Heart right ventricle (tissue), 16 donors: Measurements from ENCODE around the gene CAPN2. TPM values are rescaled to one million over a fixed set of nuclear protein-coding genes. Genes with fewer than 3 reads are reported as not detected.

Experiments
- ATAC-seq, 8 donors: fragments of 200-7000 bp; cut with Tn5 transposase; one replicate each; pipeline ENCODE4 v1.9.1; 2020; ENCODE audit warnings: mild to moderate bottlenecking in 8 of 8, moderate library complexity in 8 of 8, moderate number of reproducible peaks in 1 of 8
- DNase-seq, 2 donors: peaks; one replicate each; pipeline ENCODE4 v3.0.0-alpha.2; 2020
- H3K27ac ChIP-seq, 10 donors: fragments of 200-600 bp; sonication (generic) in 2 of 10; one replicate each; pipeline versions ENCODE4 v1.5.0 to v1.8.0; 2020 to 2022; ENCODE audit warnings: mild to moderate bottlenecking in 3 of 10
- H3K27me3 ChIP-seq, 7 donors: fragments of 200-600 bp; one replicate each; pipeline ENCODE4 v1.8.0; 2021 to 2022; ENCODE audit warnings: mild to moderate bottlenecking in 2 of 7
- H3K36me3 ChIP-seq, 9 donors: fragments of 200-600 bp; sonication (generic) in 1 of 9; one replicate each; pipeline versions ENCODE4 v1.5.0 to v1.8.0; 2020 to 2022; ENCODE audit warnings: mild to moderate bottlenecking in 2 of 9
- H3K4me1 ChIP-seq, 9 donors: fragments of 200-600 bp; sonication (generic) in 1 of 9; one replicate each; pipeline versions ENCODE4 v1.5.0 to v1.8.0; 2020 to 2022; ENCODE audit warnings: mild to moderate bottlenecking in 4 of 9
- H3K4me3 ChIP-seq, 10 donors: fragments of 200-600 bp; sonication (generic) in 2 of 10; one replicate each; pipeline versions ENCODE4 v1.5.0 to v1.8.0; 2020 to 2022; ENCODE audit warnings: mild to moderate bottlenecking in 7 of 10, moderate library complexity in 2 of 10
- H3K9me3 ChIP-seq, 11 donors: fragments of 200-600 bp in 10 of 11; sonication (generic) in 2 of 11; one replicate each; pipeline versions ENCODE4 v1.5.0 to v1.8.0; 2013 to 2022; ENCODE audit warnings: mild to moderate bottlenecking in 2 of 11, control low read depth in 1 of 11, moderate library complexity in 1 of 11
- CTCF ChIP-seq, 9 donors: fragments of 200-600 bp; sonication (generic) in 2 of 9; IDR thresholded peaks; one replicate each; pipeline versions ENCODE4 v1.5.0 to v1.8.0; 2021 to 2022; ENCODE audit warnings: antibody characterized with exemption in 9 of 9, mild to moderate bottlenecking in 5 of 9, moderate library complexity in 1 of 9
- WGBS, 2 donors: extraction: QIAGEN DNeasy Blood & Tissue Kit; methylation state at CpG; one replicate each; pipeline ENCODE4 v1.1.7; 2013; ENCODE audit warnings: inconsistent platforms in 1 of 2; 5-methylcytosine and 5-hydroxymethylcytosine counted together
- intact Hi-C, 10 donors: fragments of 100-400 bp; cut with DNase I; formaldehyde crosslinking; loops; one replicate each; pipeline versions ENCODE4 v1.11.1 to v1.14.2; 2022
- long read RNA-seq, 3 donors: library from polyadenylated mRNA; unstranded; transcript quantifications; one replicate each; pipeline ENCODE4 v2.0.0, GENCODE V29; 2020 to 2021
- polyA plus RNA-seq, 2 donors: library from polyadenylated mRNA; stranded (reverse); fragments of 200-250 nt; gene quantifications; one replicate each; pipeline ENCODE4 v1.2.3, GENCODE V29; 2013
- total RNA-seq, 10 donors: library from RNA; stranded (reverse); fragmentation: NEBNext Ultra II Directional in 3 of 10; extraction: Animal tissue kit (Norgen Biotek cat#: 25700) in 3 of 10; gene quantifications; one replicate each; pipeline versions ENCODE4 v1.2.1 to v1.2.4, GENCODE V29; 2021 to 2023
- donor health status: Arrhythmogenic right ventricular cardiomyopathy.
- donor health status: ischemic (EF 13 %, LVEDD 7.1; RV severe dilation, severe dysfunction).
- donor health status: healthy with polysubstance abuse.
- donor health status: DM: no; HTN: yes; CAD: no.
- donor health status: DM: no; HTN: no; CAD: no.
- donor health status: ischemic (EF 25% LVEDD 6.9; RV normal size, moderate dysfunction).
- donor health status: ischemic (EF 25% LVEDD 5.7; RV mildly dilated, moderate dysfunction).
- donor health status: healthy.
- donor health status: DM: yes; HTN: yes; CAD: no.
- donor health status: Ischemic cardiomyopathy.
- donor health status: ischemic (EF 35%, LVEDD 5.7; RV mildly dilated, moderate dysfunction).
- donor health status: nonischemic (EF 11% LVEDD 7.7; RV severe dilation, severe dysfunction).
- donor health status: DM: yes; HTN: yes; CAD: no.
- donor health status: PGD.
- donor health status: ischemic (EF 29% LVEDD 5.4; RV normal size, mild dysfunction).
- donor health status: nonischemic (EF 23%, LVEDD 6.1; RV moderate dilation, normal function).

CAPN2 gene
- total RNA-seq (100 to 1,000 TPM in 1 of 10 donors, 10 to 100 TPM in 9; 65.6 to 104 (median 77.6) TPM), polyA plus RNA-seq (100 to 1,000 TPM in 1 of 2 donors, 10 to 100 TPM in 1; 62.4 to 107 TPM)
- long read RNA-seq, donor 1, full-length matches to known transcripts, result 5 of 20 reads
- long read RNA-seq, donor 1, partial matches to known transcripts, result 2 of 20 reads
- long read RNA-seq, donor 1, other reads (novel, unspliced or antisense), result 13 of 20 reads
- long read RNA-seq, donor 2, partial matches to known transcripts, result 6 of 15 reads
- long read RNA-seq, donor 2, other reads (novel, unspliced or antisense), result 7 of 15 reads
- long read RNA-seq, donor 3, partial matches to known transcripts, result 7 of 13 reads
- long read RNA-seq, donor 3, other reads (novel, unspliced or antisense), result 4 of 13 reads

DNA sequence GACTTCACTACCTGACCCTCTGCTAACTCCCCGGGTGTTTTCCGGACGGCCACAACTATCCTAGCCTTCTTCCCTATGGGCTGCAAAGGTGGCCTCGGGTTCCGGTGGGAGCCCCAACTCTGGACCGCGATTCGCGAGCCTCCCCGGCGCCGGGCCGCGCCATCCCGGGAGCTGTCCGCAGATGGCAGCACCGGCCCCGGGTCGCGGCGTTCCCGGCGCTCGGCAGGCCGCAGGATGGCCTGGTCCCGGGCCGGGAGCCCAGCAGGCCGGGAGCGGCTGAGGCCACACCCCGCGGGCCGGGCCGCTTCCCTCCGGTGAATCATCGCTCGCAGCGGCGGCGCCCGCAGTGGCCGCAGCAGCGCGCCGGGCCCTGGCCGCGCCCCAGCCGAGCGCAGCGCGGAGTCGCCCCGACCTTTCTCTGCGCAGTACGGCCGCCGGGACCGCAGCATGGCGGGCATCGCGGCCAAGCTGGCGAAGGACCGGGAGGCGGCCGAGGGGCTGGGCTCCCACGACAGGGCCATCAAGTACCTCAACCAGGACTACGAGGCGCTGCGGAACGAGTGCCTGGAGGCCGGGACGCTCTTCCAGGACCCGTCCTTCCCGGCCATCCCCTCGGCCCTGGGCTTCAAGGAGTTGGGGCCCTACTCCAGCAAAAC, at the start of gene CAPN2:
Gene CAPN2 (plus strand): TSS at position 346 of the 656 bp plus-strand sequence. CDS start 102 bp downstream, at position 448.
- Histone ChIP-seq H3K9me3 (no peaks in the 10 kb centered on the region), H3K27ac (peak within 1 kb of the TSS; percentile 89 to 99 (median 98)), H3K4me1 (peaks cover 16 to 83% (median 78%) of the 10 kb centered on the region in 9 donors), H3K27me3 (no peaks in the 10 kb centered on the region), H3K36me3 (peaks cover 0 to 12% (median 0%) of the 10 kb centered on the region in 9 donors), H3K4me3 (peak within 1 kb of the TSS; percentile 62 to 97 (median 90))
- peak; percentile 77 to 89 for DNase-seq
- 0 to 1% methylated on average over 71 to 74 of the region's 74 CpGs for WGBS, 2 donors
- ATAC-seq, result peak; percentile 87 to 97 (median 94)
- intact Hi-C loops, result loop anchor here in 9 of 10 donors (1.0 to 5.0 kb wide), 4 partner anchors 35 to 37 kb away; no protein-coding TSS in a partner anchor
- TF ChIP-seq CTCF (IDR thresholded peaks at IDR 0.05), result peak; percentile 61 to 91 (median 78)

DNA sequence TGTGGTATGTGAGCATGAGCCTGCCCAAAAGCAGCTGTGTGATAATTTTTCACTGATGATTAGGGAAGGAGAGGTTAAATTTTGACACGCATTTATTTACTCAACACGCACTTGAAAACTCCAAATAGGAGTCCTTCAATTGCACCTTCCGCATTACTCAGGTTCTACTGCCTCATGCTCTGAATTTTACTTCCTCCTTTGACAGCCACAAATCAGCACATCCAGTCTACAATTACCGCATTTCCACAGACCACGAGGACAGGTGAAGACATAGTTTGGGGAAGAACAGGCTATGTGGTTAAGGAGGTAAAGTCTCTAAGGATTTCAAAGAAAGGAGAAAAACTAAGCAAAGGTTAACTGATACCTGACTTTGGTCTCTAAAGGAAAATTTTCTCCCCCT, 49.4 kb upstream of the CAPN2 start:
- H3K9me3 ChIP-seq, result no peaks in the 10 kb centered on the region
- no peaks in the 10 kb centered on the region for H3K36me3 ChIP-seq
- TF ChIP-seq CTCF (IDR thresholded peaks at IDR 0.05), result no peak
- H3K27ac ChIP-seq, result no peak overlapping the region
- DNase-seq, result no peak
- H3K4me3 ChIP-seq, result no peak overlapping the region
- no peaks in the 10 kb centered on the region for H3K4me1 ChIP-seq
- no peak for ATAC-seq
- WGBS, 2 donors, result 68 to 75% methylated on average over 5 of the region's 5 CpGs
- H3K27me3 ChIP-seq, result peaks cover 0 to 5% (median 0%) of the 10 kb centered on the region in 7 donors
- intact Hi-C loops, result no loop called here

GRCh38 chr1:223664106-223664505, 48.2 kb upstream of the CAPN2 start:
- no peak for TF ChIP-seq CTCF (IDR thresholded peaks at IDR 0.05)
- Histone ChIP-seq H3K36me3 (no peaks in the 10 kb centered on the region), H3K9me3 (no peaks in the 10 kb centered on the region), H3K27ac (no peak overlapping the region), H3K4me3 (no peak overlapping the region), H3K4me1 (no peaks in the 10 kb centered on the region), H3K27me3 (peaks cover 0 to 3% (median 0%) of the 10 kb centered on the region in 7 donors)
- ATAC-seq (no peak), DNase-seq (no peak)
- intact Hi-C loops, result no loop called here
- 74% methylated on average over 5 of the region's 5 CpGs for WGBS, 2 donors

DNA sequence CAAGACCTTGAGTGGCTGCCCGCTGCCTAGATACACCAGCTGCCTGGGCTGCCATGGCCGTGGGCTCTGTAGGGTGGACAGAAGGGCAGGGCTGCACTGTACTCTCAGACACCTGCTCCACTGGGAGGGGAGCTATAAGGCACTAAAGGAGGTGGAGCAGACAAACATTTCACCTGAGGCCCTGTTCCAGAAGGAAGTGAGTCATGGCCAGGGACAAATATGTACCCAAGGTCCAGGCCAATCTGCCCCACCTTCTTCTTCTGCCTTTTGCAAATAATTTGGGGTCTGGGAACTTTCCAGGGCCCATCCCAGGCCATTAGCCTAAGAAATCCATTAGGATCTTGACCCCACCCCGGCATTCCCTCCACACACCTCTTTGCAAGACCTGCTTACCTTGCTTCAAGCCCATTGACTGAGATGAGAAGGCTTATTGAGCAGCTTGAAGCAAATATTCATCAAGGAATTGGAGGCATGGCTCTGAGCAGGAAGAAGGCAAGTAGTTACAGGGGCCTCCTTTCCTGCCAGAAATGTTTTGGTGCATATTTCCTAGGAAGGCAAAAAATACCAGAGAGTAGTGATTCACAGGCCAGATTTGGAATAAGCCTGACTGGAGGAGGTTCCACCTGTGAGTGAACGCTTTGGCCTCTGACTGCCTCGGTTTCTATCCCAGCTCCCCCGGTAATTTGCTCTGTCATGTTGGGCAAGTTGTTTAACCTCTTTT, 46.6 kb upstream of the CAPN2 start, which contains the start of gene CAPN8:
Gene CAPN8 (minus strand): TSS at position 110 of the 721 bp plus-strand sequence. CDS start 55 bp downstream, at position 55.
- WGBS, 2 donors, result 70 to 72% methylated on average over 6 of the region's 6 CpGs
- Histone ChIP-seq H3K9me3 (no peaks in the 10 kb centered on the region), H3K4me1 (no peaks in the 10 kb centered on the region), H3K4me3 (no peak within 1 kb of the TSS), H3K27me3 (peaks cover 0 to 3% (median 0%) of the 10 kb centered on the region in 7 donors), H3K27ac (no peak within 1 kb of the TSS), H3K36me3 (no peaks in the 10 kb centered on the region)
- intact Hi-C loops, result no loop called here
- ATAC-seq, result no peak
- no peak for TF ChIP-seq CTCF (IDR thresholded peaks at IDR 0.05)
- no peak for DNase-seq
